Measurements from ENCODE around the gene FABP3.

DNA sequence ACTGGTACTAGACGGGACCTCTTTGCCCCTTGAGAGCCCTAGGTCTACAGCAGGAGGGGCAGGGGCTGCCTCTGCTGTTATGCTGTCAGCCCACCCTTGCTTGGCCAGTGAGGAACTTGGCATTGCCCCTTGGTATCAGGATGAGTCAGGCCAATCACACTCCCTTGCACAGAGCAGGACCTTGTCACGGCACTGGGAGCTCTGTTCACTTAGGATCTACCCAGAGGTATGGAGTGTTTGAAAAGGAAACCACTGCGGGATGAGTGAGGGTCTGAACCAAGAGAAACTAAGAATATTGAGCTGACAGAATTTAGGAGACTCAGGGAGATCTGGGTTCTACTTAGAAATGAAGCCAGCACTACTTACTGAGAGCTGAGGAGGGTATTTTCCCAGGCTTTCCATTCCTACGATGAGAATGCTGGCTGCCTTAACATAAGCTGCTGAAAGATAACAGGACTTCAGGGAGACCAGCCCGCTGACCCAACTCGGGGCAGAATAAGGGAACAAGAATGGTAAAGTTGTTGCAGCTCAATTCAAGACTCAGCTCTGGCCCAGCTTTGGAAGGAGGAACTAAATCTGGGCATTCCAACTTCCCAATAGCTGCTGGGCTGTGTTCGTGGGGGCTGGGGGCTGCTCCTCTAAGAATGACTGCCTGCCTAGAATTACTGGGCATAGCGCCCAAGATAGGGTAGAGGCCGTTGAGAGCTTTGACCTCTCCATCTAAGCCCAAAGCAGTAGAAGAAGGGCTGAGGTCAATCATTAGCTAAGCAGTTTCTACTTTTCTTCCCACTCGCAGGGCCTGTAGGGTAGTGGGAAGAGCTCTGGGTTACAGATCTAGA lies 1.5 kb downstream of the FABP3 start:
- TF ChIP-seq EZH2 (IDR thresholded peaks at IDR 0.05; ENCODE audit: low read depth) (no peak), CTCF (conservative IDR thresholded peaks at IDR 0.05) (no peak)

Measured in PC-9 (cell line).